HepG2 (cell line): ENCODE data around the gene ZNF506. TPM values are rescaled to one million over a fixed set of nuclear protein-coding genes. Genes with fewer than 3 reads are reported as not detected.

Experiments used
- ATAC-seq: fragments of 200-7000 bp; cut with Tn5 transposase; 3 replicates; pipeline ENCODE4 v1.9.1; 2020; ENCODE audit warnings: mild to moderate bottlenecking, moderate library complexity
- BruUV-seq: library from RNA; stranded (reverse); fragments of 400-500 nt; replicated peaks from 2 replicates; lab custom pipeline; 2021; lab: Mats Ljungman, UMichigan
- CTCF ChIA-PET: fragments of 300-600 bp; formaldehyde crosslinking; extraction: SDS; loops from one replicate; lab custom pipeline; 2021; ENCODE audit warnings: low total read pairs, inconsistent platforms, low intra/inter-chr PET ratio; lab: Yijun Ruan, JAX
- POLR2A ChIA-PET: fragments of 350-600 bp; sonication (Branson Sonifier 250); formaldehyde crosslinking; loops from one replicate; lab custom pipeline; 2020; ENCODE audit warnings: antibody characterized with exemption, inconsistent platforms; lab: Yijun Ruan, JAX
- DNase-seq: peaks from one replicate; pipeline ENCODE4 v3.0.0-alpha.2; 2015; ENCODE audit warnings: low spot score
- FAIRE-seq: peaks from 3 replicates; lab custom pipeline; 2011; peaks lifted over from hg19 to GRCh38; lab: Jason Lieb, UNC
- H2AFZ ChIP-seq: one replicate; pipeline ENCODE4 v1.6.1; 2011; ENCODE audit warnings: low read length, inconsistent platforms
- H3K27ac ChIP-seq: fragments of 300-600 bp; 3 replicates; pipeline ENCODE4 v1.8.0; 2011; ENCODE audit warnings: mixed run types, mild to moderate bottlenecking, mixed read lengths, low read length, inconsistent platforms; ENCODE audit not compliant: insufficient read depth; ENCODE audit errors: extremely low read length
- H3K27me3 ChIP-seq, 2 experiments: fragments of 200-600 bp in 1 of 2; 2 replicates in 1 of 2; 3 replicates in 1 of 2; pipeline versions ENCODE4 v1.6.0 to v1.8.0; 2011; ENCODE audit warnings: low read length in 2 of 2, mild to moderate bottlenecking in 2 of 2, moderate library complexity in 2 of 2, inconsistent platforms in 1 of 2; ENCODE audit not compliant: insufficient read depth in 2 of 2, control insufficient read depth in 1 of 2
- H3K36me3 ChIP-seq, 2 experiments: fragments of 200-600 bp in 1 of 2; replicated peaks in 1 of 2; 2 replicates in 1 of 2; 3 replicates in 1 of 2; pipeline versions ENCODE4 v1.5.1 to v1.8.0; 2011; ENCODE audit warnings: low read length in 2 of 2, inconsistent platforms in 1 of 2; ENCODE audit not compliant: insufficient read depth in 2 of 2, control insufficient read depth in 1 of 2
- H3K4me1 ChIP-seq: 2 replicates; pipeline ENCODE4 v1.5.1; 2012; ENCODE audit warnings: low read length, inconsistent platforms; ENCODE audit not compliant: insufficient read depth
- H3K4me2 ChIP-seq: 2 replicates; pipeline ENCODE4 v1.6.0; 2011; ENCODE audit warnings: low read depth, low read length, inconsistent platforms
- H3K4me3 ChIP-seq, 3 experiments: fragments of 200-600 bp in 1 of 3; sonication (generic), shearing (Covaris generic) in 1 of 3; replicated peaks in 1 of 3; 2 replicates each; pipeline ENCODE4 v1.5.1; 2011 to 2016; ENCODE audit warnings: low read length in 3 of 3, inconsistent platforms in 2 of 3, low read depth in 2 of 3, mild to moderate bottlenecking in 2 of 3, control low read depth in 1 of 3, mixed read lengths in 1 of 3; ENCODE audit not compliant: insufficient read depth in 1 of 3
- H3K79me2 ChIP-seq: one replicate; pipeline ENCODE4 v1.6.1; 2011; ENCODE audit warnings: low read length, inconsistent platforms; ENCODE audit not compliant: insufficient read depth
- H3K9ac ChIP-seq: 2 replicates; pipeline ENCODE4 v1.6.0; 2011; ENCODE audit warnings: mild to moderate bottlenecking, low read depth, low read length, inconsistent platforms; ENCODE audit not compliant: insufficient read depth
- H3K9me3 ChIP-seq: 2 replicates; pipeline ENCODE4 v1.5.1; 2012; ENCODE audit warnings: mild to moderate bottlenecking, low read length
- H4K20me1 ChIP-seq: 2 replicates; pipeline ENCODE4 v1.6.0; 2011; ENCODE audit warnings: inconsistent platforms, mild to moderate bottlenecking, low read length, moderate library complexity; ENCODE audit not compliant: insufficient read depth
- ATF7 ChIP-seq, 2 experiments: fragments of 450-650 bp in 1 of 2; sonication (generic) in 1 of 2; formaldehyde crosslinking in 1 of 2; IDR thresholded peaks; 2 replicates each; pipeline versions ENCODE4 v1.4.0 to v1.6.1; 2016 to 2020; ENCODE audit warnings: antibody characterized with exemption in 1 of 2, mild to moderate bottlenecking in 1 of 2, missing genetic modification reagents in 1 of 2
- FLYWCH1 ChIP-seq: sonication (generic); formaldehyde crosslinking; IDR thresholded peaks from 2 replicates; pipeline ENCODE4 v1.8.1; 2023; ENCODE audit warnings: mild to moderate bottlenecking, missing genetic modification reagents
- KDM5B ChIP-seq: sonication (generic); formaldehyde crosslinking; IDR thresholded peaks from 2 replicates; pipeline ENCODE4 v1.4.0; 2020; ENCODE audit warnings: missing genetic modification reagents, mild to moderate bottlenecking, borderline replicate concordance
- KLF12 ChIP-seq: sonication (generic); formaldehyde crosslinking; IDR thresholded peaks from 2 replicates; pipeline ENCODE4 v1.4.0; 2020; ENCODE audit warnings: missing genetic modification reagents, borderline replicate concordance
- NFE2 ChIP-seq: sonication (generic); formaldehyde crosslinking; IDR thresholded peaks from 2 replicates; pipeline ENCODE4 v1.4.0; 2020; ENCODE audit warnings: missing genetic modification reagents
- NFYB ChIP-seq: sonication (generic); formaldehyde crosslinking; IDR thresholded peaks from 2 replicates; pipeline ENCODE4 v1.4.0; 2020; ENCODE audit warnings: missing genetic modification reagents
- PAXIP1 ChIP-seq: sonication (generic); formaldehyde crosslinking; conservative IDR thresholded peaks from 2 replicates; pipeline ENCODE4 v1.4.0; 2020; ENCODE audit warnings: mild to moderate bottlenecking, missing genetic modification reagents, moderate library complexity
- ZFP62 ChIP-seq: sonication (generic); formaldehyde crosslinking; IDR thresholded peaks from 2 replicates; pipeline ENCODE4 v1.4.0; 2020; ENCODE audit warnings: missing genetic modification reagents
- ZNF10 ChIP-seq: sonication (generic); formaldehyde crosslinking; IDR thresholded peaks from 2 replicates; pipeline ENCODE4 v1.4.0; 2020; ENCODE audit warnings: mild to moderate bottlenecking, low read depth, missing genetic modification reagents, borderline replicate concordance
- ZNF773 ChIP-seq: sonication (generic); formaldehyde crosslinking; IDR thresholded peaks from 2 replicates; pipeline ENCODE4 v1.4.0; 2020; ENCODE audit warnings: missing genetic modification reagents, borderline replicate concordance
- ZXDC ChIP-seq: sonication (generic); formaldehyde crosslinking; IDR thresholded peaks from 2 replicates; pipeline ENCODE4 v1.5.0; 2020; ENCODE audit warnings: mild to moderate bottlenecking, missing genetic modification reagents
- WGBS: methylation state at CpG from one replicate; pipeline ENCODE4 v1.1.6; 2017; ENCODE audit warnings: low lambda C conversion rate; 5-methylcytosine and 5-hydroxymethylcytosine counted together
- in situ Hi-C: cut with HindIII; loops from 2 replicates; pipeline ENCODE4 v1.10.0; 2017; ENCODE audit warnings: low pct_unique_long_range_greater_than_20kb; ENCODE audit not compliant: extremely low pct_ligation_motif_present
- intact Hi-C: fragments of 100-400 bp; cut with micrococcal nuclease; formaldehyde crosslinking; loops from one replicate; pipeline ENCODE4 v1.10.0; 2022; ENCODE audit not compliant: unreplicated experiment
- polyA plus RNA-seq, 8 experiments: library from polyadenylated mRNA; depleted of rRNA in 3 of 8; stranded (reverse) in 7 of 8; unstranded in 1 of 8; fragments of >200 nt; fragmentation: Illumina TruSeq in 4 of 8; extraction: Trizol in 4 of 8; gene quantifications; 2 replicates each; pipeline versions ENCODE4 v1.2.1 to v1.2.3, GENCODE V29; 2011 to 2016; ENCODE audit warnings: low read depth in 4 of 8, missing spikeins in 1 of 8, mixed read lengths in 1 of 8; ENCODE audit not compliant: insufficient read depth in 1 of 8
- total RNA-seq, 5 experiments: library from RNA; depleted of rRNA; stranded (reverse); fragments of >200 nt; fragmentation: Illumina TruSeq; extraction: Trizol; gene quantifications; 2 replicates each; pipeline ENCODE4 v1.2.3, GENCODE V29; 2016; ENCODE audit warnings: low read depth in 1 of 5

The ZNF506 gene
- total and polyA plus RNA-seq, 2 of the 13 experiments (the other 11 are each of a cell fraction or from before 2014, with no cell fraction given), result not detected

- no peak for TF ChIP-seq ATF7 (IDR thresholded peaks at IDR 0.05)
- TF ChIP-seq ATF7 (CRISPR knock-in tag; IDR thresholded peaks at IDR 0.05), result no peak
- no peak for TF ChIP-seq KLF12 (CRISPR knock-in tag)
- no peak for TF ChIP-seq KDM5B
- no peak for TF ChIP-seq FLYWCH1 (CRISPR knock-in tag)
- TF ChIP-seq NFYB (CRISPR knock-in tag), result peak; percentile 52; the same call in 1 of the 2 replicates
Observed at GRCh38 chr19:19866611-19867248, 45.2 kb upstream of the ZNF506 start (continued).

- CTCF ChIA-PET, result no interaction called here
- in situ Hi-C loops (no loop called here), intact Hi-C loops (loop anchor here (2.0 to 5.0 kb wide), 2 partner anchors 89 to 203 kb away; partner anchors contain the start of gene ATP13A1)
- DNase-seq, result peak; percentile 95
- Histone ChIP-seq H3K9me3 (no peaks in the 10 kb centered on the region), H3K79me2 (peaks cover 47% of the 10 kb centered on the region), H3K4me3 (peak within 1 kb of the TSS; percentile 80 to 91 (median 90)), H3K27me3 (no peaks in the 10 kb centered on the region; a peak in 1 of 5 replicates), H3K27ac (peak within 1 kb of the TSS; percentile 99), H4K20me1 (peaks cover 2% of the 10 kb centered on the region; the same call in 1 of the 2 replicates), H3K36me3 (no peaks in the 10 kb centered on the region), H3K4me1 (peaks cover 35% of the 10 kb centered on the region), H3K4me2 (peak within 1 kb of the TSS; percentile 76), H2AFZ (no peak within 1 kb of the TSS), H3K9ac (peak within 1 kb of the TSS; percentile 95)
- POLR2A ChIA-PET, result interaction anchor here (0.7 to 3.0 kb wide), 11 partner anchors 12 to 699 kb away, joined by 3 to 35 read pairs (median 4); partner anchors contain the start of genes ATP13A1, ZNF101, ZNF14 and ZNF737
- 3% methylated on average over 28 of the region's 43 CpGs for WGBS
- FAIRE-seq, result peak; percentile 70
- peak; percentile 97 for ATAC-seq
- BruUV-seq, result TSS peak; percentile 88
- TF ChIP-seq PAXIP1 (CRISPR knock-in tag) (no peak), ZXDC (no peak), ZNF10 (CRISPR knock-in tag) (no peak), ZNF773 (CRISPR knock-in tag) (no peak), NFE2 (CRISPR knock-in tag) (no peak), ZFP62 (CRISPR knock-in tag) (no peak)
Observed at GRCh38 chr19:19865750-19866610, 44.4 kb upstream of the ZNF506 start, which contains the start of gene ZNF253. Gene ZNF253, plus strand, starts transcription at chr19:19865882. Its CDS starts 115 bp downstream, at chr19:19865997.
